Skeletal muscle satellite cell (primary cell): ENCODE data around the gene DPYD.

Experiments
- H3K27me3 ChIP-seq: 2 replicates; pipeline ENCODE4 v1.7.0; 2013; ENCODE audit warnings: low read length; ENCODE audit not compliant: control insufficient read depth, insufficient read depth
- H3K36me3 ChIP-seq: 2 replicates; pipeline ENCODE4 v1.7.0; 2013; ENCODE audit warnings: mild to moderate bottlenecking, control low read depth, low read length; ENCODE audit not compliant: insufficient read depth
- H3K4me1 ChIP-seq: 2 replicates; pipeline ENCODE4 v1.7.0; 2013; ENCODE audit warnings: low read length; ENCODE audit not compliant: control insufficient read depth, insufficient read depth
- H3K4me2 ChIP-seq: 2 replicates; pipeline ENCODE4 v1.7.0; 2013; ENCODE audit warnings: mild to moderate bottlenecking, low read length
- H3K4me3 ChIP-seq: 2 replicates; pipeline ENCODE4 v1.7.0; 2013; ENCODE audit warnings: low read length
- H3K9ac ChIP-seq: 2 replicates; pipeline ENCODE4 v1.7.0; 2013; ENCODE audit warnings: mild to moderate bottlenecking, low read depth, low read length, moderate library complexity
- H3K9me3 ChIP-seq: replicated peaks from 2 replicates; pipeline ENCODE4 v1.7.0; 2013; ENCODE audit warnings: mild to moderate bottlenecking, control low read depth, low read length

Gene DPYD

GRCh38 chr1:97210307-97210706 is 710.5 kb downstream of the DPYD start:
- Histone ChIP-seq H3K4me1 (no peaks in the 10 kb centered on the region), H3K9ac (no peak overlapping the region), H3K9me3 (no peaks in the 10 kb centered on the region), H3K36me3 (no peaks in the 10 kb centered on the region), H3K27me3 (no peaks in the 10 kb centered on the region), H3K4me2 (no peak overlapping the region), H3K4me3 (no peak overlapping the region)

- no peaks in the 10 kb centered on the region for H3K4me1 ChIP-seq
- H3K9ac ChIP-seq: no peak overlapping the region
Observed at GRCh38 chr1:97209381-97209957, 711.4 kb downstream of the DPYD start.

GRCh38 chr1:97207868-97208267 is 713.0 kb downstream of the DPYD start:
- H3K27me3 ChIP-seq: no peaks in the 10 kb centered on the region
- no peak overlapping the region for H3K4me3 ChIP-seq
- no peaks in the 10 kb centered on the region for H3K4me1 ChIP-seq
- no peak overlapping the region for H3K9ac ChIP-seq
- H3K9me3 ChIP-seq: no peaks in the 10 kb centered on the region
- no peak overlapping the region for H3K4me2 ChIP-seq
- no peaks in the 10 kb centered on the region for H3K36me3 ChIP-seq

More at GRCh38 chr1:97209381-97209957, 711.4 kb downstream of the DPYD start:
- Histone ChIP-seq H3K27me3 (no peaks in the 10 kb centered on the region), H3K36me3 (no peaks in the 10 kb centered on the region), H3K9me3 (no peaks in the 10 kb centered on the region), H3K4me3 (no peak overlapping the region), H3K4me2 (no peak overlapping the region)

- Histone ChIP-seq H3K9ac (no peak overlapping the region), H3K27me3 (no peaks in the 10 kb centered on the region), H3K4me3 (no peak overlapping the region), H3K4me1 (peaks cover 2% of the 10 kb centered on the region), H3K36me3 (no peaks in the 10 kb centered on the region), H3K4me2 (no peak overlapping the region), H3K9me3 (no peaks in the 10 kb centered on the region)
Observed at GRCh38 chr1:97204468-97204867, 716.4 kb downstream of the DPYD start.

DNA sequence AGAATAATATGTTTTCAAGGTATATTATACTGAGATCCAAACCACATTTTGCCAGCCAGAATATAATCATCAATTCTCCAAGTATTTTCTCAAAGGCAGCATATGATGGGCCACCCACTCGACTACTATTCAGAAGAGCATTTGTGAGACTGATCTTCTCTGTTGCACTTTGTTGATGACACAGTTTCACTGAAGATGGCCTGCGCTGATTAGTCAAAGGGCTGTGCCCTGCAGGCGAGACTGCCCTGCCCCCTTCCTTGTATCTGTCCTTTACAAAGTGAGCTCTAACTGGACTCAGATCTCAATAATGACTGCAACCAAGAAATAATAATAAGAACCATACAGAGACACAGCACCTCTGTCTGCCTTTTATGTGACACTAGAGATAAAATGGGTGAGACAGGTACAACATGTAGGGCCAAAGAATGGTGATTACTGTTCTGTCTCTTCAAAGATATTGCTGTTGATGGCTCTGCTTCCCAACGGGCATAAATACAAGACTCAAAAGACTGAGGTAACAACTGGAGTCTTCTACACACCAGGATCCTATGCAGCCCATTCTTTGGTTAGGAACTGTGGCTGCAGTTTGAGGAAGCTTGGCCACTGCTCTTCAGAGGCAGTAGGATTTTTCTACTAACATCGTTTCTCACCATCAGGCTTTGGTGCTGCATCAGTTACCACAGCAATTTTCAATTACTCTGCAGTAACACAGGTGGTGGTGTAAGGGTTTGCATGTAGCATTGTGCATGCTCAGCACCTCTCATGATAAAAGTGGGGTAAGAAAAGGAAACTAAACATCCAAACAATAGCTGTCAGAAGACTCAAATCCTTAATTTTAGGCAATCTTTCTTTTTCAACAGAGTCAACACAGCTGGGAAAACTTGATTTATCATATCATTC is 718.1 kb downstream of the DPYD start:
- no peaks in the 10 kb centered on the region for H3K27me3 ChIP-seq
- no peak overlapping the region for H3K4me2 ChIP-seq
- H3K9me3 ChIP-seq: no peaks in the 10 kb centered on the region
- H3K4me3 ChIP-seq: no peak overlapping the region
- H3K4me1 ChIP-seq: peaks cover 2% of the 10 kb centered on the region
- no peaks in the 10 kb centered on the region for H3K36me3 ChIP-seq
- no peak overlapping the region for H3K9ac ChIP-seq

GRCh38 chr1:97201641-97202040 is 719.2 kb downstream of the DPYD start:
- Histone ChIP-seq H3K4me3 (no peak overlapping the region), H3K4me1 (peaks cover 2% of the 10 kb centered on the region), H3K9ac (no peak overlapping the region), H3K27me3 (no peaks in the 10 kb centered on the region), H3K36me3 (no peaks in the 10 kb centered on the region), H3K4me2 (no peak overlapping the region), H3K9me3 (no peaks in the 10 kb centered on the region)

DNA sequence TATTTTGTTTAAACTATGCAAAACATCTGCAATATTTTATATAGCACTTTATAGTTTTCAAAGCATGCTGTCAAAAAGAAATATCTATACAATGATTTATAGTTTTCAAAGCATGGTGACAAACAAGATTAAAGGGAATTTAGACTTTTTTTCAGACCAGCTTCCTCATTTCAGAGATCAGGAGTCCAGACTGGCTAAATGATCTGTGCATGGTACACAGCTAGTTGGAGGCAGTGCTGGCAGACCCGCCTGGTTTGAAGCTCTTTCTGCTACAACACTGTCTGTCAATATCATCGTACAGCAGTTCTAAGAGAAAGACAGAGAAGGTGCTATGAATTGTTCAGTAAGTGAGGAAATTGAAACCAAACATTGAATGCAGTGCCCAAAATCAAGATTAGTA is 720.2 kb downstream of the DPYD start:
- Histone ChIP-seq H3K4me1 (peaks cover 2% of the 10 kb centered on the region), H3K4me3 (no peak overlapping the region), H3K36me3 (no peaks in the 10 kb centered on the region), H3K9me3 (no peaks in the 10 kb centered on the region), H3K27me3 (no peaks in the 10 kb centered on the region), H3K9ac (no peak overlapping the region), H3K4me2 (no peak overlapping the region)

GRCh38 chr1:97196825-97197516 is 723.9 kb downstream of the DPYD start:
- Histone ChIP-seq H3K4me1 (peaks cover 18% of the 10 kb centered on the region), H3K36me3 (no peaks in the 10 kb centered on the region), H3K4me3 (no peak overlapping the region), H3K27me3 (no peaks in the 10 kb centered on the region), H3K4me2 (no peak overlapping the region), H3K9ac (no peak overlapping the region), H3K9me3 (no peaks in the 10 kb centered on the region)

DNA sequence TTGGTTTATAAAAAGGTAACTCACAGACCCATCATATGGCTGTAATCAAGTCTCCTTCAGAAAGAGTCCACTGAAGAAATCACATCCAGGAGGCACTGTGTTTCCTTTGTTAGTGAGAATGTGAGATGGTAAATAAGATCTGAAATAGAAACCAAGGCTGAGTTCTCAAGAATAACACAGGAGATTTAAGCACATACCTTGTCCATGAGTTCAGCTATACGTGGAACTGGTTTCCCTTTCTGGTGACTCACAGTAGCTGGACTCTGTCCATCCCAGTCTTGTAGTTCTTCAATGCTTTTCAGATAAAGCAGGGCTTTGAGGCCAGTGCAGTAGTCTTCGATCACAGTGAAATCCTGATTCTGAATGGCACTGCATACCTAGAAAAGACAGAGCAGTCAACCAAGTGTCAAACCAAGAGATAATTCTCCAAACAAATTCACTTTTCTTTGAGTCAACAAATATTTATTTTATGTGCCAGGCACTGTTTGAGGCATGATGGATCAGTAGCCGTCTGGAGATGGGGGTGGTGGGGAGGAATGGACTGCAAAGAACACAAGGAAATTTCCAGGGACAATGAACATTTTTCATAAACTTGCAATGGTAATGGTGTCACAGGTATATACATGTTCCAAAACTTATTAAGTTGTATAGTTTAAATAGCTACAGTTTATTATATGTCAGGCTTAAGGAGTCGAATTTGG is 727.8 kb downstream of the DPYD start:
- Histone ChIP-seq H3K4me1 (peaks cover 27% of the 10 kb centered on the region), H3K4me2 (peak overlapping the region; percentile 45), H3K36me3 (no peaks in the 10 kb centered on the region), H3K9ac (peak overlapping the region; percentile 22), H3K4me3 (no peak overlapping the region), H3K27me3 (no peaks in the 10 kb centered on the region), H3K9me3 (no peaks in the 10 kb centered on the region)

- H3K9ac ChIP-seq: no peak overlapping the region
- H3K36me3 ChIP-seq: no peaks in the 10 kb centered on the region
- H3K27me3 ChIP-seq: no peaks in the 10 kb centered on the region
- H3K4me3 ChIP-seq: no peak overlapping the region
- no peak overlapping the region for H3K4me2 ChIP-seq
- H3K4me1 ChIP-seq: peaks cover 27% of the 10 kb centered on the region
- no peaks in the 10 kb centered on the region for H3K9me3 ChIP-seq
Observed at GRCh38 chr1:97190326-97190725, 730.5 kb downstream of the DPYD start.

GRCh38 chr1:97186381-97186780 is 734.5 kb downstream of the DPYD start:
- Histone ChIP-seq H3K27me3 (no peaks in the 10 kb centered on the region), H3K36me3 (no peaks in the 10 kb centered on the region), H3K9ac (no peak overlapping the region), H3K4me2 (no peak overlapping the region), H3K9me3 (no peaks in the 10 kb centered on the region), H3K4me3 (no peak overlapping the region), H3K4me1 (peaks cover 10% of the 10 kb centered on the region)
